Neural crest cell (in vitro differentiated cells): ENCODE data around the gene HOGA1. TPM values are rescaled to one million over a fixed set of nuclear protein-coding genes. Genes with fewer than 3 reads are reported as not detected.

ENCODE experiments used
- DNase-seq: peaks from one replicate; pipeline ENCODE4 v3.0.0; 2021; ENCODE audit warnings: low read depth, mixed read lengths, low spot score
- H3K27ac Mint-ChIP-seq: one replicate; pipeline ENCODE4 v1.8.0; 2021; ENCODE audit warnings: mild to moderate bottlenecking, mixed read lengths; ENCODE audit not compliant: unreplicated experiment
- H3K27me3 Mint-ChIP-seq: 2 replicates; pipeline ENCODE4 v1.8.0; 2021; ENCODE audit warnings: low read depth, mild to moderate bottlenecking, mixed read lengths
- H3K36me3 Mint-ChIP-seq: 2 replicates; pipeline ENCODE4 v1.8.0; 2021; ENCODE audit warnings: low read depth, mild to moderate bottlenecking, mixed read lengths
- H3K4me1 Mint-ChIP-seq: 2 replicates; pipeline ENCODE4 v1.8.0; 2021; ENCODE audit warnings: mixed read lengths
- H3K4me3 Mint-ChIP-seq: one replicate; pipeline ENCODE4 v1.8.0; 2021; ENCODE audit warnings: mild to moderate bottlenecking, mixed read lengths
- H3K9me3 Mint-ChIP-seq: 2 replicates; pipeline ENCODE4 v1.8.0; 2021; ENCODE audit warnings: mixed read lengths
- CTCF ChIP-seq: fragments of 200-600 bp; sonication (generic); conservative IDR thresholded peaks from 2 replicates; pipeline ENCODE4 v1.5.0; 2021; ENCODE audit warnings: antibody characterized with exemption, mild to moderate bottlenecking
- long read RNA-seq: library from polyadenylated mRNA; unstranded; transcript quantifications from one replicate; pipeline ENCODE4 v2.0.0, GENCODE V29; 2020
- total RNA-seq: library from RNA; stranded (reverse); gene quantifications from 2 replicates; pipeline ENCODE4 v1.2.1, GENCODE V29; 2021

The HOGA1 gene
- 0.23 and 0.36 TPM in 2 replicates for total RNA-seq
- long read RNA-seq, partial matches to known transcripts = 0 of 2 reads
- long read RNA-seq, other reads (novel, unspliced or antisense) = 0 of 2 reads

DNA sequence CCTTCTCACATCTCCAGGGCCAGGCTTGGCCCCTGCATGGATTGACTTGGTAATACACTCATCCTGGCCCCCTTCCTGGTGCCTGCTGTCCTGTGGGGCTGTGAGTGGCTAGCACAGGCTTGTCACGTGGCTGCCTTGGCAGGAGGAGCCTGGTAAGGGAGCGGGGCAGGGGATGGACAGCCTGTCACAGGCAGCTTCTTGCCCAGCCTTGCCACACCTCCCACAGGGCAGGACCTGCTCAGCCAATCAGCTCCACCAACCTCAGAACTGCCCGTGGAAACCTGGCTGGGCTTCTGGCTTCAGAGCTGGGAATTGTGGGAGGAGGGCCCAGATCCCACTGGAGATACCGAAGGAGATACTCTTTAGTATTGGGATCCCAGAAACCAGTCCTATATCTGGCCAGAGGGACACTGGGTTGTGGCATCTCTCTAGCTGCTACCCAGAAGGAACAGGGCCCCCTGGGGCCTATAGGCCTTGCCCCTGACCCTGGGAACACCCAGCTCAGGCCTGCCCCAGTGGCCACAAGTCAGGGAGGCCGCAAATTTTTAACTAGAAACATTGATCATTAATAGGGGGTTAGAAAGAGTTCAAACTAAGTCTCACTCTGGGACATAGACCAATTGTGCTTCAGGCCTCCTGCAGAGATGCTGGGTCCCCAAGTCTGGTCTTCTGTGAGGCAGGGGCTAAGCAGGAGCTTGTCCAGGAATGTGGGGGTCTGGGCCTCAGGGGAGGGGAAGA lies at the start of gene HOGA1:
TSS of gene HOGA1 (plus strand) at position 330 of the 738 bp plus-strand sequence. CDS start at position 645, 315 bp downstream.
- DNase-seq = no peak
- H3K4me3 Mint-ChIP-seq = no peak within 1 kb of the TSS

DNA sequence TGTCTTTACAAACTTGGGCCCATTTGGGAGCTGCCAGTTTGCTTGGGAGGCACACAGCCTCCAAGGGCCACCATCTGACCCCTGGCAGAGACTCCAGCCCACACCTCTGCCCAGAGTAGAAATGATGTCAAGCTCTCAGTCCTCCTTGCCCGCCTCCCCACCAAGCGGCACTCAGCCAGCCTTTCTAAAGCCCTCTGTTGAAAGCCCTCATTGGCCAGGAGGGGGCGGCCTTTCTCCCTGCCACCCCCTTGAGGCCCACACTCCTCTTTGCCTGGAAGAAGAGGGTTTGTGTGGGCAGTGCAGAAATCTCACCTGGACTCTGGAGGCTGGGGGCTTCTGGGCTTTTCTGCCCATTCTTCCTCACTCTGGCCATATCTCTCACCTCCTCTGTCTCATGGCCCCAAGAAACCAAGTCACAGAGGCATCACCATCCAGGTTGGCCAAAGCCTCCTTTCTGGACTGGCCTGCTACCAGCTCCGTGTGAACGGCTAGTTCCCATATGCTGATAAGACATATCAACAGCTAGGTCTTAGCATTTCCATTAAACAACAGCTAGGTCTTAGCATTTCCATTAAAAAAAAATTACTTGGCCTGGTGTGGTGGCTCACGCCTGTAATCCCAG lies 49.3 kb upstream of the HOGA1 start:
- H3K4me3 Mint-ChIP-seq = no peak overlapping the region
- TF ChIP-seq CTCF = peak; percentile 51
- H3K27me3 Mint-ChIP-seq = no peaks in the 10 kb centered on the region
- H3K36me3 Mint-ChIP-seq = peaks cover 2% of the 10 kb centered on the region
- no peak overlapping the region for H3K27ac Mint-ChIP-seq
- H3K9me3 Mint-ChIP-seq = peaks cover 2% of the 10 kb centered on the region
- peaks cover 8% of the 10 kb centered on the region for H3K4me1 Mint-ChIP-seq
- no peak for DNase-seq

More for the DNA sequence above, at the start of gene HOGA1:
- peaks cover 11% of the 10 kb centered on the region for H3K4me1 Mint-ChIP-seq
- no peaks in the 10 kb centered on the region for H3K9me3 Mint-ChIP-seq
- H3K27ac Mint-ChIP-seq = peak within 1 kb of the TSS; percentile 67
- H3K27me3 Mint-ChIP-seq = no peaks in the 10 kb centered on the region
- H3K36me3 Mint-ChIP-seq = no peaks in the 10 kb centered on the region
- no peak for TF ChIP-seq CTCF

DNA sequence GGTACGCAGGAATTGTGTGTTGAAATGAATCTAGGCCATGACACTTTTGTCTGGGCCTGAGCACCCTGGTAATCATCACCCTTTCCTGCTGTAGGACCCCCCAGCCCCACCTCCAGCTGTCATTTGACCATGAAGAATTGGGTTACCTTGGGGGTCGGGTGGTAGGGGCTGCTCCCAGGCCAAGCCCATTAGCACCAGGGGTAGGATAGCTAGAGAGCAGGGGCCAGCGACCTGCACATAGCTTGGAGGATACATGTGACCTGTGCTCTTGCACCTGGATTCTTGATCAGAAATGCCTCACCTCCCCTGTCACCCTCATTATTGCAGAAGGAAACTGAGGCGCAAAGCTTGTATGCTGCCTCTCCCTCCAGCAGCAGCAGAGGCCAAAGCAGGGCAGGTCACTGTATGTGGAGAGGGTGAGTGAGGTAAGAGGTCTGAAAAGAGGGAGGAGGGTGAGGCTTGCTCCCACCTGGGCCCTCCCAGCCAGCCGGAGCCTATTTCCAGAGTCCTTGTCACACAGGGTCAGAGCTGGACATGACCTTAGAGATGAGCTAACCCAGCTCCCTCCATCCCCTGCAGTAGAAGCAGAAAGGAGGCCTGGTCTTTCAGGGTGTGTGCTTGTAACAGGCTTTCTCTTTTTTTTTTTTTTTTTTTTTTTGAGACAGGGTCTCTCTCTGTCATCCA lies 46.9 kb upstream of the HOGA1 start:
- no peaks in the 10 kb centered on the region for H3K36me3 Mint-ChIP-seq
- no peaks in the 10 kb centered on the region for H3K27me3 Mint-ChIP-seq
- no peak overlapping the region for H3K27ac Mint-ChIP-seq
- H3K4me1 Mint-ChIP-seq = peaks cover 17% of the 10 kb centered on the region
- H3K9me3 Mint-ChIP-seq = no peaks in the 10 kb centered on the region
- no peak overlapping the region for H3K4me3 Mint-ChIP-seq
- TF ChIP-seq CTCF = no peak
- no peak for DNase-seq

DNA sequence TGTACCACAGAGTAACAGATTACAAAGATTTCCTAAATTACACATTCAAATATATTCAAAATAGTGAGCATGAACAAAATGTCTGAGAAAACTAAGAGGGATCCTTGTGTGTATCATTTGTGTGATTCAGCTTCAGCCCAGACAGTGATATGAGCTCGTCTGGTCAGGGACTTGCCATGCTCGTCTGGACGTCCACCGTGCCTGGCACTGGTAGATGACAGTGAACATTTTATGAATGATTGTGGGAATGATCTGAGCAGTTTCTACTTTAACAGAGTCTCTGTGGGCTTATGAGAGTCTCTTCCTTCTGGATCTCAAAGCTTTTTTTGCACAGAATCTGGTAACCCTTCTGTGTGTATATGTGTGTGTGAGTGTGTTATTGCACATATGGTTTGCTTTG lies 45.8 kb upstream of the HOGA1 start:
- DNase-seq = no peak
- H3K36me3 Mint-ChIP-seq = no peaks in the 10 kb centered on the region
- H3K4me3 Mint-ChIP-seq = no peak overlapping the region
- peaks cover 27% of the 10 kb centered on the region for H3K4me1 Mint-ChIP-seq
- no peaks in the 10 kb centered on the region for H3K9me3 Mint-ChIP-seq
- H3K27me3 Mint-ChIP-seq = no peaks in the 10 kb centered on the region
- H3K27ac Mint-ChIP-seq = peak overlapping the region; percentile 78
- TF ChIP-seq CTCF = no peak

DNA sequence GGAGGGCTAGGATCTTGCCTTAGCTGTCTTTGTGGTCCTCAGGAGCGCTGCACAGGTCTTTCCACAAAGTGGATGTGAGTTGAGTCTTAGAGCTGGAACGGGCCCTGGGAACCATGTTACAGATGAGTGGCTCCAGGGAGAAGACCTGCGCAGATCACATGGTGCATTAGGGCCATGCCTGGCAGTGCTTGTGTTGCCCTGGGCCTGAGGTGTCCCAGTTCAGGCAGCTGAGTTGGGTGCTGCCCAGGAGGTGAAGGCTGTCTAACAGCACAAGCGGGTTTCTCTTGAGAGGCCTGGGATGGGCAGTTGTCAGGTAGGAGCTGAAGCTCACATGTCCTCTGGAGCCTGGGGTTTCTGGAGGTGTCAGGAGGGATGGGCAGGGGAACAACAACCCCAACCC lies 45.4 kb upstream of the HOGA1 start:
- H3K9me3 Mint-ChIP-seq = no peaks in the 10 kb centered on the region
- no peak for DNase-seq
- peak overlapping the region; percentile 78 for H3K27ac Mint-ChIP-seq
- H3K4me1 Mint-ChIP-seq = peaks cover 30% of the 10 kb centered on the region
- no peaks in the 10 kb centered on the region for H3K27me3 Mint-ChIP-seq
- TF ChIP-seq CTCF = no peak
- H3K36me3 Mint-ChIP-seq = no peaks in the 10 kb centered on the region
- no peak overlapping the region for H3K4me3 Mint-ChIP-seq
